OCI-LY3 (cell line): ENCODE measurements around the gene SERTAD3.
A peak's percentile ranks its signal among the peaks of the same experiment; 100 is the strongest.

Experiments
- H2AFZ ChIP-seq: fragments of 200-600, 300-600 bp; shearing (Covaris generic); 2 replicates; pipeline ENCODE4 v1.6.0; 2014; ENCODE audit warnings: antibody characterized with exemption, low read depth, low read length
- H3K27ac ChIP-seq: fragments of 200-600, 300-600 bp; sonication (generic); 2 replicates; pipeline ENCODE4 v1.5.1; 2014; ENCODE audit warnings: mild to moderate bottlenecking, low read length, moderate library complexity, mixed read lengths
- H3K27me3 ChIP-seq: fragments of 200-600, 300-600 bp; sonication (generic); 2 replicates; pipeline ENCODE4 v1.6.1; 2014; ENCODE audit warnings: low read depth, low read length, mixed read lengths
- H3K36me3 ChIP-seq: fragments of 200-600, 300-600 bp; sonication (generic); replicated peaks from 2 replicates; pipeline ENCODE3; 2014; ENCODE audit warnings: low read depth, low read length, mixed read lengths
- H3K4me1 ChIP-seq: fragments of 300-600, 200-600 bp; sonication (generic); 2 replicates; pipeline ENCODE4 v1.6.1; 2014; ENCODE audit warnings: low read length, mixed read lengths
- H3K4me2 ChIP-seq: fragments of 200-600, 300-600 bp; sonication (generic); 2 replicates; pipeline ENCODE4 v1.6.1; 2014; ENCODE audit warnings: low read length, mixed read lengths
- H3K4me3 ChIP-seq: fragments of 300-600, 200-600 bp; sonication (generic); 2 replicates; pipeline ENCODE4 v1.5.1; 2014; ENCODE audit warnings: antibody characterized with exemption, mild to moderate bottlenecking, low read length, moderate library complexity
- H3K79me2 ChIP-seq: fragments of 300-600, 200-600 bp; shearing (Covaris generic); 2 replicates; pipeline ENCODE4 v1.6.1; 2014; ENCODE audit warnings: mild to moderate bottlenecking, low read length, mixed read lengths
- H3K9ac ChIP-seq: fragments of 300-600, 200-600 bp; shearing (Covaris generic); 2 replicates; pipeline ENCODE4 v1.6.0; 2014; ENCODE audit warnings: mild to moderate bottlenecking, low read length, moderate library complexity
- H3K9me3 ChIP-seq: fragments of 200-600, 300-600 bp; shearing (Covaris generic); 2 replicates; pipeline ENCODE4 v1.6.1; 2014; ENCODE audit warnings: low read length, mixed read lengths; ENCODE audit not compliant: insufficient read depth
- H4K20me1 ChIP-seq: fragments of 200-600, 300-600 bp; sonication (generic); 2 replicates; pipeline ENCODE4 v1.6.1; 2016; ENCODE audit warnings: low read length, mixed read lengths; ENCODE audit not compliant: insufficient read depth
- EZH2phosphoT487 ChIP-seq: fragments of 200-600 bp; shearing (Covaris generic); IDR thresholded peaks from 2 replicates; pipeline ENCODE4 v1.6.1; 2018; ENCODE audit warnings: antibody characterized with exemption, mixed run types, low read depth
- TF ChIP-seq, protein P1 (sequence below): fragments of 200-600, 300-600 bp; sonication (generic); IDR thresholded peaks from 2 replicates; pipeline ENCODE4 v1.5.1; 2014; ENCODE audit warnings: antibody characterized with exemption, low read length, low read depth

The SERTAD3 gene

GRCh38 chr19:40403262-40403984 lies 40.7 kb downstream of the SERTAD3 start:
- H3K4me1 ChIP-seq, result peaks cover 3% of the 10 kb centered on the region
- H3K27ac ChIP-seq, result no peak overlapping the region
- no peaks in the 10 kb centered on the region for H4K20me1 ChIP-seq
- H3K4me3 ChIP-seq, result peak overlapping the region; percentile 78
- peak overlapping the region; percentile 76 for H3K4me2 ChIP-seq
- no peaks in the 10 kb centered on the region for H3K79me2 ChIP-seq
- peak overlapping the region; percentile 52 for H3K9ac ChIP-seq
- H3K36me3 ChIP-seq, result no peaks in the 10 kb centered on the region
- no peaks in the 10 kb centered on the region; the same call in 1 of the 2 replicates for H3K27me3 ChIP-seq
- H2AFZ ChIP-seq, result peak overlapping the region; percentile 78; the same call in 1 of the 2 replicates
- TF ChIP-seq EZH2phosphoT487, result no peak
- TF ChIP-seq, protein P1, sequence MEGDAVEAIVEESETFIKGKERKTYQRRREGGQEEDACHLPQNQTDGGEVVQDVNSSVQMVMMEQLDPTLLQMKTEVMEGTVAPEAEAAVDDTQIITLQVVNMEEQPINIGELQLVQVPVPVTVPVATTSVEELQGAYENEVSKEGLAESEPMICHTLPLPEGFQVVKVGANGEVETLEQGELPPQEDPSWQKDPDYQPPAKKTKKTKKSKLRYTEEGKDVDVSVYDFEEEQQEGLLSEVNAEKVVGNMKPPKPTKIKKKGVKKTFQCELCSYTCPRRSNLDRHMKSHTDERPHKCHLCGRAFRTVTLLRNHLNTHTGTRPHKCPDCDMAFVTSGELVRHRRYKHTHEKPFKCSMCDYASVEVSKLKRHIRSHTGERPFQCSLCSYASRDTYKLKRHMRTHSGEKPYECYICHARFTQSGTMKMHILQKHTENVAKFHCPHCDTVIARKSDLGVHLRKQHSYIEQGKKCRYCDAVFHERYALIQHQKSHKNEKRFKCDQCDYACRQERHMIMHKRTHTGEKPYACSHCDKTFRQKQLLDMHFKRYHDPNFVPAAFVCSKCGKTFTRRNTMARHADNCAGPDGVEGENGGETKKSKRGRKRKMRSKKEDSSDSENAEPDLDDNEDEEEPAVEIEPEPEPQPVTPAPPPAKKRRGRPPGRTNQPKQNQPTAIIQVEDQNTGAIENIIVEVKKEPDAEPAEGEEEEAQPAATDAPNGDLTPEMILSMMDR, result no peak
- no peaks in the 10 kb centered on the region for H3K9me3 ChIP-seq

- Histone ChIP-seq H2AFZ (no peak overlapping the region), H3K4me2 (no peak overlapping the region), H3K4me1 (peaks cover 3% of the 10 kb centered on the region), H3K79me2 (no peaks in the 10 kb centered on the region), H3K36me3 (no peaks in the 10 kb centered on the region), H3K9ac (no peak overlapping the region), H4K20me1 (no peaks in the 10 kb centered on the region), H3K27me3 (peaks cover 21% of the 10 kb centered on the region), H3K4me3 (no peak overlapping the region), H3K9me3 (no peaks in the 10 kb centered on the region), H3K27ac (no peak overlapping the region)
- TF ChIP-seq, protein P1, result no peak
- no peak for TF ChIP-seq EZH2phosphoT487
Measured at GRCh38 chr19:40400559-40400958, 43.6 kb downstream of the SERTAD3 start.

DNA sequence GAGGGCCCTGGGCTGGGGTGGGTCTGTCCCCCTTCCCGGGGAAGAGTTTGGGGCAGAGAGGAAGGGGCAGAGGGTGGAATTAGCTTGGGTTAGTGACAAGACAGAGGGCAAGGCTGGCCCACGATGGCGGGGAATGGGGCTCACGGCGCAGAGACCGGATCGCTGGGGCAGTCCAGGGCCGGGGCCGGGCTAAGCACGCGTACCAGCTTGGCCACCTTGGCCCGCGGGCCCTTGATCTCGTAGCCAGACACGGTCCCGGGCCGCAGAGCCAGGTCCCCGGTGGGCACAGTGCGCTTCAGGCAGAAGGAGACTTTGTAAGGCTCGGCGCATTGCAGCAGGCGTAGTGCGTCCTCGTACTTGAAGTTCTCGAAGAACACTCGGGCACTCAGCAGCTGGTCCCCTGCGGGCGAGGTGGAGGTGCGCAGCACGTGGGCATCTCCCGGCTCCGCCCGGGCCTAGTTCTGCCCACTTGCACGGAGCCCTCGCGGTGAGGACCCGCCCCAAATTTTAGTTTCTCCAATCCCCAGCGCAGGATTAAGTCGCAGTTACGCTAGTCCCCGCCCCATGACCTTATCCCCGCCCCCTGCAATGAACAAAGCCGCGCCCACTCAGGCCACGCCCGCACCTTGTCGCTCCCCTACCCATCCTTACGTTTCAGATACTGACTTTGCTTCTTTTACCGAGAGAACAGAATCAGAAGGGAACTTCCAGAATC lies 45.6 kb downstream of the SERTAD3 start:
- no peak overlapping the region for H2AFZ ChIP-seq
- no peaks in the 10 kb centered on the region for H3K79me2 ChIP-seq
- H3K27ac ChIP-seq, result no peak overlapping the region
- peaks cover 24% of the 10 kb centered on the region for H3K27me3 ChIP-seq
- H3K9me3 ChIP-seq, result no peaks in the 10 kb centered on the region
- H3K36me3 ChIP-seq, result no peaks in the 10 kb centered on the region
- no peaks in the 10 kb centered on the region for H4K20me1 ChIP-seq
- TF ChIP-seq EZH2phosphoT487, result no peak
- TF ChIP-seq, protein P1, result no peak
- no peak overlapping the region for H3K4me2 ChIP-seq
- no peak overlapping the region for H3K9ac ChIP-seq
- H3K4me3 ChIP-seq, result no peak overlapping the region
- peaks cover 3% of the 10 kb centered on the region for H3K4me1 ChIP-seq

DNA sequence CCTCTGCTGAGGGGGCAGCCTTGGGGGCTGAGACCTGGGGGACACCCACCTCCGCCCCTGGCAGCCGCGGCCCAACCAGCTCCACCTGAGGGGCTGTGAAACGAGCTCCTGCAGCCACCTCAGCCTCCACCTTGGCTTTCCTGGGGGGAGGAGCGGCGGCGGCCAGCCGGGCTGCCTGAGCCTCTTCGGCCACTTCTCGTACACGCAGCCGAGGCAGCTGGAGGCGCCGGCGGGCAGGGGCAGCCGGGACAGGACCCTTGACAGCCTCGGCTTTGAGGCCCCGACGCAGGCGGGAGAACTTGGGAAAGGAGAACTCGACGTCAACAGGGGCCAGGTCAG lies 46.6 kb downstream of the SERTAD3 start:
- H3K36me3 ChIP-seq, result no peaks in the 10 kb centered on the region
- H3K4me1 ChIP-seq, result no peaks in the 10 kb centered on the region
- peaks cover 24% of the 10 kb centered on the region for H3K27me3 ChIP-seq
- no peak overlapping the region for H3K27ac ChIP-seq
- no peak overlapping the region for H3K9ac ChIP-seq
- no peak overlapping the region for H3K4me2 ChIP-seq
- TF ChIP-seq EZH2phosphoT487, result no peak
- TF ChIP-seq, protein P1, result no peak
- H4K20me1 ChIP-seq, result no peaks in the 10 kb centered on the region
- H3K9me3 ChIP-seq, result no peaks in the 10 kb centered on the region
- no peak overlapping the region for H2AFZ ChIP-seq
- no peak overlapping the region for H3K4me3 ChIP-seq
- no peaks in the 10 kb centered on the region for H3K79me2 ChIP-seq
